K562 (cell line): ENCODE measurements around the gene RPS2. TPM values are rescaled to one million over a fixed set of nuclear protein-coding genes. Genes with fewer than 3 reads are reported as not detected.

ENCODE experiments used
- ATAC-seq: fragments of 200-7000 bp; cut with Tn5 transposase; 3 replicates; pipeline ENCODE4 v1.9.1; 2020; ENCODE audit warnings: moderate library complexity
- BruUV-seq: library from RNA; stranded (reverse); fragments of 400-500 nt; replicated peaks from 2 replicates; lab custom pipeline; 2021; lab: Mats Ljungman, UMichigan
- CTCF ChIA-PET: fragments of 300-600 bp; formaldehyde crosslinking; extraction: SDS; loops from one replicate; lab custom pipeline; 2021; ENCODE audit warnings: low intra/inter-chr PET ratio; lab: Yijun Ruan, JAX
- POLR2A ChIA-PET: fragments of 300-600, 350-650 bp; sonication (Branson Sonifier 250); formaldehyde crosslinking; extraction: SDS; loops from one replicate; lab custom pipeline; 2021; ENCODE audit warnings: antibody characterized with exemption, inconsistent platforms; lab: Yijun Ruan, JAX
- DNase-seq, 4 experiments: peaks; one replicate each; pipeline versions ENCODE4 v3.0.0 to v3.0.0-alpha.2; 2011 to 2018; ENCODE audit warnings: low spot score in 3 of 4, mixed read lengths in 3 of 4; ENCODE audit errors: extremely low read depth in 1 of 4
- FAIRE-seq: peaks from 2 replicates; lab custom pipeline; 2011; peaks lifted over from hg19 to GRCh38; lab: Jason Lieb, UNC
- H2AFZ ChIP-seq: 2 replicates; pipeline ENCODE4 v1.6.0; 2011; ENCODE audit warnings: low read depth, low read length, control low read depth, inconsistent platforms
- H3K27ac ChIP-seq: fragments of 200-600 bp; 3 replicates; pipeline ENCODE4 v1.8.0; 2011; ENCODE audit warnings: low read depth, mild to moderate bottlenecking, control low read depth, inconsistent platforms, low read length, moderate library complexity, mixed read lengths; ENCODE audit errors: extremely low read depth
- H3K27me3 ChIP-seq, 2 experiments: fragments of 300-600 bp in 1 of 2; 2 replicates in 1 of 2; 3 replicates in 1 of 2; pipeline versions ENCODE4 v1.6.0 to v1.8.0; 2011; ENCODE audit warnings: inconsistent platforms in 2 of 2, low read length in 2 of 2, mild to moderate bottlenecking in 1 of 2, mixed read lengths in 1 of 2, moderate library complexity in 1 of 2; ENCODE audit not compliant: control insufficient read depth in 2 of 2, insufficient read depth in 2 of 2
- H3K36me3 ChIP-seq: fragments of 300-600 bp; 3 replicates; pipeline ENCODE4 v1.8.0; 2011; ENCODE audit warnings: mild to moderate bottlenecking, low read length, inconsistent platforms; ENCODE audit not compliant: control insufficient read depth, insufficient read depth
- H3K4me1 ChIP-seq, 2 experiments: fragments of 200-600 bp in 1 of 2; replicated peaks in 1 of 2; 2 replicates in 1 of 2; 3 replicates in 1 of 2; pipeline versions ENCODE4 v1.5.1 to v1.8.0; 2011; ENCODE audit warnings: inconsistent platforms in 2 of 2, low read length in 2 of 2, mild to moderate bottlenecking in 1 of 2, mixed read lengths in 1 of 2, moderate library complexity in 1 of 2; ENCODE audit not compliant: control insufficient read depth in 2 of 2, insufficient read depth in 2 of 2
- H3K4me2 ChIP-seq: 2 replicates; pipeline ENCODE4 v1.6.1; 2011; ENCODE audit warnings: low read length, control low read depth, inconsistent platforms, mixed read lengths; ENCODE audit not compliant: insufficient read depth
- H3K4me3 ChIP-seq: fragments of 200-600 bp; sonication (generic), shearing (Covaris generic); 2 replicates; pipeline ENCODE4 v1.5.1; 2016; ENCODE audit warnings: control low read depth, inconsistent platforms
- H3K79me2 ChIP-seq: fragments of 200-600 bp; 3 replicates; pipeline ENCODE4 v1.8.0; 2011; ENCODE audit warnings: low read length, inconsistent platforms; ENCODE audit not compliant: control insufficient read depth, insufficient read depth
- H3K9ac ChIP-seq, 2 experiments: 2 replicates each; pipeline versions ENCODE4 v1.6.0 to v1.6.1; 2011; ENCODE audit warnings: low read depth in 2 of 2, low read length in 2 of 2, control low read depth in 1 of 2, inconsistent platforms in 1 of 2, mild to moderate bottlenecking in 1 of 2, mixed read lengths in 1 of 2; ENCODE audit not compliant: insufficient read depth in 1 of 2
- H3K9me1 ChIP-seq: one replicate; pipeline ENCODE4 v1.6.0; 2011; ENCODE audit warnings: inconsistent platforms, mild to moderate bottlenecking, low read length, moderate library complexity; ENCODE audit not compliant: control insufficient read depth, insufficient read depth
- H3K9me3 ChIP-seq: replicated peaks from 2 replicates; pipeline ENCODE4 v1.5.1; 2011; ENCODE audit warnings: low read depth, low read length, inconsistent platforms; ENCODE audit not compliant: control insufficient read depth, insufficient read depth
- H4K20me1 ChIP-seq: replicated peaks from 2 replicates; pipeline ENCODE4 v1.6.1; 2011; ENCODE audit warnings: low read length, inconsistent platforms, mixed read lengths; ENCODE audit not compliant: control insufficient read depth, insufficient read depth
- FOXA3 ChIP-seq, 2 experiments: fragments of 450-650 bp in 1 of 2; sonication (generic) in 1 of 2; formaldehyde crosslinking; IDR thresholded peaks in 1 of 2; conservative IDR thresholded peaks in 1 of 2; 2 replicates each; pipeline versions ENCODE4 v1.4.0 to v1.8.0; 2020 to 2022; ENCODE audit warnings: mild to moderate bottlenecking in 2 of 2, missing genetic modification reagents in 1 of 2
- PURB ChIP-seq: sonication (generic); formaldehyde crosslinking; IDR thresholded peaks from 2 replicates; pipeline ENCODE4 v1.9.0; 2021; ENCODE audit warnings: low read depth, mild to moderate bottlenecking, missing genetic modification reagents
- RBFOX2 ChIP-seq: fragments of 200-400 bp; formaldehyde crosslinking; IDR thresholded peaks from 2 replicates; pipeline ENCODE4 v1.6.1; 2017; ENCODE audit warnings: low read depth, mild to moderate bottlenecking, low read length, moderate library complexity
- STAG1 ChIP-seq: sonication (generic); formaldehyde crosslinking; IDR thresholded peaks from 2 replicates; pipeline ENCODE4 v1.5.0; 2020; ENCODE audit warnings: missing genetic modification reagents, borderline replicate concordance
- ZNF140 ChIP-seq: fragments of 250-450 bp; sonication (Bioruptor Pico); IDR thresholded peaks from 2 replicates; pipeline ENCODE4 v1.8.0; 2021; ENCODE audit warnings: moderate library complexity, mild to moderate bottlenecking, inconsistent platforms
- WGBS: fragments of 100-300 bp; shearing (Covaris generic); methylation state at CpG from one replicate; pipeline ENCODE4 v1.1.6; 2016; ENCODE audit warnings: low coverage, mixed read lengths; ENCODE audit not compliant: insufficient coverage; ENCODE audit errors: missing lambda C conversion rate; 5-methylcytosine and 5-hydroxymethylcytosine counted together
- in situ Hi-C: fragments of 300-500 bp; cut with MboI; formaldehyde crosslinking; loops from 4 replicates; pipeline ENCODE4 v1.15.0; 2018; ENCODE audit warnings: inconsistent platforms, mixed read lengths
- intact Hi-C: fragments of 100-400 bp; cut with micrococcal nuclease; formaldehyde crosslinking; loops from 2 replicates; pipeline ENCODE4 v1.14.2; 2022
- polyA plus RNA-seq, 8 experiments: library from polyadenylated mRNA; depleted of rRNA in 4 of 8; stranded (reverse) in 5 of 8; unstranded in 3 of 8; fragments of >200 nt; fragmentation: Nextera tagmentation in 2 of 8; fragmentation: Illumina TruSeq in 1 of 8; extraction: Ambion mirVana in 2 of 8; extraction: Trizol in 1 of 8; gene quantifications; 2 replicates each; pipeline versions ENCODE4 v1.2.1 to v1.2.3, GENCODE V29; 2011 to 2014; ENCODE audit warnings: inconsistent platforms in 1 of 8, missing spikeins in 1 of 8
- total RNA-seq, 7 experiments: library from RNA; depleted of rRNA in 6 of 7; stranded (reverse); fragments of >200 nt in 6 of 7; fragmentation: Illumina TruSeq in 2 of 7; extraction: Trizol in 2 of 7; gene quantifications; 2 replicates each; pipeline versions ENCODE4 v1.2.1 to v1.2.3, GENCODE V29; 2011 to 2021; ENCODE audit warnings: low replicate concordance in 1 of 7
- TF ChIP-seq, protein P1 (sequence below): sonication (generic); formaldehyde crosslinking; IDR thresholded peaks from 2 replicates; pipeline ENCODE4 v1.8.0; 2023; ENCODE audit warnings: missing genetic modification reagents, mild to moderate bottlenecking, borderline replicate concordance

Gene RPS2
- total and polyA plus RNA-seq, 9 of the 15 experiments (the other 6 are each of a cell fraction or from before 2014, with no cell fraction given) = 834 to 4,794 (median 3,793) TPM

- Histone ChIP-seq H3K9ac (no peak overlapping the region; a peak in 1 of 4 replicates), H3K9me1 (no peaks in the 10 kb centered on the region), H3K4me3 (no peak overlapping the region), H3K4me1 (peaks cover 3 to 89% of the 10 kb centered on the region in 2 experiments; a peak in 3 of 5 replicates), H3K9me3 (no peaks in the 10 kb centered on the region), H3K36me3 (peaks cover 62% of the 10 kb centered on the region; the same call in 2 of the 3 replicates), H4K20me1 (no peaks in the 10 kb centered on the region), H3K4me2 (no peak overlapping the region), H3K27me3 (no peaks in the 10 kb centered on the region), H3K27ac (no peak overlapping the region), H2AFZ (no peak overlapping the region), H3K79me2 (peaks cover 33% of the 10 kb centered on the region)
- ChIA-PET POLR2A (interaction anchor here (0.7 to 2.7 kb wide), 5 partner anchors 9 to 940 kb away, joined by 3 to 30 read pairs (median 3); partner anchors contain the start of gene RPS2), CTCF (no interaction called here)
- ATAC-seq = no peak
- BruUV-seq = no TSS peak
- FAIRE-seq = no peak
- WGBS = 96% methylated on average over 7 of the region's 8 CpGs
- no peak for DNase-seq
- intact Hi-C loops = no loop called here
- in situ Hi-C loops = no loop called here
- no peak for TF ChIP-seq ZNF140 (CRISPR knock-in tag)
- no peak for TF ChIP-seq PURB (CRISPR knock-in tag)
Observed at GRCh38 chr16:1976216-1976520, 11.5 kb upstream of the RPS2 start.

DNA sequence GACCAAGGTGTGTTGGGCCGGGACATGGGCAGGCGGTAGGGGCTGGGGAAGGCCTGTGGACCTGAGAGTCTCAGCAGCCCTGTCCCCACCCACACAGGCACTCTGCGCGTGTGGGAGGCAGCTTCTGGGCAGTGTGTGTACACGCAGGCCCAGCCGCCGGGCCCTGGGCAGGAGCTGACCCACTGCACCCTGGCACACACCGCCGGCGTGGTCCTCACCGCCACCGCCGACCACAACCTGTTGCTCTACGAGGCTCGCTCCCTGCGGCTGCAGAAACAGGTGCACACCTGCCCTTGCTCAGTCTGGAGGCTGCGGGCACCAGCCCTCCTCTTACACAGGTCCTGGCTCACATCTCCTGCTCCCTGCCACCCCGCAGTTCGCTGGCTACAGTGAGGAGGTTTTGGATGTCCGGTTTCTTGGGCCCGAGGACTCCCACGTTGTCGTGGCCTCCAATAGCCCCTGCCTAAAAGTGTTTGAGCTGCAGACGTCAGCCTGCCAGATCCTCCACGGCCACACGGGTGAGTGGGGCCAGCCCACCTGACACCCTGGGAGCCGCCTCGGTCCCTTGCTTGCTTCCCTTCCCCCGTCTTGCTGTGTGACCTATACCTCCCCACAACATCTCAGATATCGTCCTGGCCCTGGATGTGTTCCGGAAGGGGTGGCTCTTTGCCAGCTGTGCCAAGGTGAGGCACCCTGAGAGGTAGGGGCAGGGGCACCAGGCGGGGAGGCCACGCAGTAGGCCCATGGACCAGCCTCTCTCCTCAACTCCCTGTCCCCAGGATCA lies 11.0 kb upstream of the RPS2 start:
- intact Hi-C loops (no loop called here), in situ Hi-C loops (no loop called here)
- no peak for FAIRE-seq
- H3K9me3 ChIP-seq = no peaks in the 10 kb centered on the region
- H3K9ac ChIP-seq = no peak overlapping the region; a peak in 1 of 4 replicates
- H3K27me3 ChIP-seq = no peaks in the 10 kb centered on the region
- H3K27ac ChIP-seq = no peak overlapping the region
- peaks cover 7 to 88% of the 10 kb centered on the region in 2 experiments; a peak in 4 of 5 replicates for H3K4me1 ChIP-seq
- POLR2A ChIA-PET = interaction anchor here (0.6 to 1.4 kb wide), 6 partner anchors 10 to 941 kb away, joined by 3 to 7 read pairs (median 3); partner anchors contain the start of gene RPS2
- H3K9me1 ChIP-seq = no peaks in the 10 kb centered on the region
- no peak overlapping the region for H2AFZ ChIP-seq
- H3K4me3 ChIP-seq = no peak overlapping the region
- H3K36me3 ChIP-seq = peaks cover 62% of the 10 kb centered on the region; the same call in 2 of the 3 replicates
- no peak for ATAC-seq
- 94% methylated on average over 30 of the region's 33 CpGs for WGBS
- no peaks in the 10 kb centered on the region for H4K20me1 ChIP-seq
- no peak overlapping the region for H3K4me2 ChIP-seq
- TF ChIP-seq STAG1 (CRISPR knock-in tag) = no peak
- 0 out of 2 replicates have a peak, but pooled peaks have one; percentile 9 for TF ChIP-seq RBFOX2
- TF ChIP-seq FOXA3 (CRISPR knock-in tag; conservative IDR thresholded peaks at IDR 0.05 in 1 of 2, IDR thresholded peaks at IDR 0.05 in 1 of 2) = no peak
- TF ChIP-seq, protein P1, sequence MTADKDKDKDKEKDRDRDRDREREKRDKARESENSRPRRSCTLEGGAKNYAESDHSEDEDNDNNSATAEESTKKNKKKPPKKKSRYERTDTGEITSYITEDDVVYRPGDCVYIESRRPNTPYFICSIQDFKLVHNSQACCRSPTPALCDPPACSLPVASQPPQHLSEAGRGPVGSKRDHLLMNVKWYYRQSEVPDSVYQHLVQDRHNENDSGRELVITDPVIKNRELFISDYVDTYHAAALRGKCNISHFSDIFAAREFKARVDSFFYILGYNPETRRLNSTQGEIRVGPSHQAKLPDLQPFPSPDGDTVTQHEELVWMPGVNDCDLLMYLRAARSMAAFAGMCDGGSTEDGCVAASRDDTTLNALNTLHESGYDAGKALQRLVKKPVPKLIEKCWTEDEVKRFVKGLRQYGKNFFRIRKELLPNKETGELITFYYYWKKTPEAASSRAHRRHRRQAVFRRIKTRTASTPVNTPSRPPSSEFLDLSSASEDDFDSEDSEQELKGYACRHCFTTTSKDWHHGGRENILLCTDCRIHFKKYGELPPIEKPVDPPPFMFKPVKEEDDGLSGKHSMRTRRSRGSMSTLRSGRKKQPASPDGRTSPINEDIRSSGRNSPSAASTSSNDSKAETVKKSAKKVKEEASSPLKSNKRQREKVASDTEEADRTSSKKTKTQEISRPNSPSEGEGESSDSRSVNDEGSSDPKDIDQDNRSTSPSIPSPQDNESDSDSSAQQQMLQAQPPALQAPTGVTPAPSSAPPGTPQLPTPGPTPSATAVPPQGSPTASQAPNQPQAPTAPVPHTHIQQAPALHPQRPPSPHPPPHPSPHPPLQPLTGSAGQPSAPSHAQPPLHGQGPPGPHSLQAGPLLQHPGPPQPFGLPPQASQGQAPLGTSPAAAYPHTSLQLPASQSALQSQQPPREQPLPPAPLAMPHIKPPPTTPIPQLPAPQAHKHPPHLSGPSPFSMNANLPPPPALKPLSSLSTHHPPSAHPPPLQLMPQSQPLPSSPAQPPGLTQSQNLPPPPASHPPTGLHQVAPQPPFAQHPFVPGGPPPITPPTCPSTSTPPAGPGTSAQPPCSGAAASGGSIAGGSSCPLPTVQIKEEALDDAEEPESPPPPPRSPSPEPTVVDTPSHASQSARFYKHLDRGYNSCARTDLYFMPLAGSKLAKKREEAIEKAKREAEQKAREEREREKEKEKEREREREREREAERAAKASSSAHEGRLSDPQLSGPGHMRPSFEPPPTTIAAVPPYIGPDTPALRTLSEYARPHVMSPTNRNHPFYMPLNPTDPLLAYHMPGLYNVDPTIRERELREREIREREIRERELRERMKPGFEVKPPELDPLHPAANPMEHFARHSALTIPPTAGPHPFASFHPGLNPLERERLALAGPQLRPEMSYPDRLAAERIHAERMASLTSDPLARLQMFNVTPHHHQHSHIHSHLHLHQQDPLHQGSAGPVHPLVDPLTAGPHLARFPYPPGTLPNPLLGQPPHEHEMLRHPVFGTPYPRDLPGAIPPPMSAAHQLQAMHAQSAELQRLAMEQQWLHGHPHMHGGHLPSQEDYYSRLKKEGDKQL (CRISPR knock-in tag) = no peak
- H3K79me2 ChIP-seq = peaks cover 38% of the 10 kb centered on the region
- CTCF ChIA-PET = interaction anchor here (0.6 kb wide), 1 partner anchor 302 kb away, joined by 3 read pairs; no protein-coding TSS in a partner anchor
- DNase-seq = peak in 1 of 4 experiments; percentile 8
- no TSS peak for BruUV-seq
